NCI-H748 treated with DMSO at 0.1 percent for 48 hours (cell line): ENCODE data around the gene CHRNA7.

Experiments
- DNase-seq: peaks from one replicate; lab custom pipeline; 2025; lab: John Stamatoyannopoulos, UW

Gene CHRNA7

DNA sequence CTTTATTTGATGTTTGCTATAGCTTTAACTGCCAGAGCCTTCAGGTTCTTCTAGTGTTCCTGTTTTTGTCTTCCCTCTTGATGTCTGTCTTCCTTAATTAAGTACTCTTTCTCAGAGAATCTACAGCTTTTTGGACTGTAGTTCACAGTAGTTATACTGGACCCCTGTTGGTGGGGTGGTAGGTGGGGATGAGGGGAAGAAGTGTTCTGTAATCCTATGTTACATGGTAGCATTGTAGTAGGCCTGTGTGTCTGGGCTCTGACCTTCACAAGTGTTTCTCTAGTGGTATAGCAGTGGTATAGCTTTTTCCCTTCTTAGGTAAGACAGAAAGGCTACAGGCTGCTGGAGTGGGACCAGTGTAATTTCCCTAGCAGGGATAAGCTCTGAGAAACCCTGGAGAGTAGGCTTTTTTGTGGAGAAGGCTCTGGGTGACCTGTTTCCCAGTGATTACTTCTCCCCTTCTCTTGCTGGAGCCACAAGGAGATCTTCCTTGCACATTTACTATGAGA, 59.6 kb downstream of the CHRNA7 start:
- no peak for DNase-seq

DNA sequence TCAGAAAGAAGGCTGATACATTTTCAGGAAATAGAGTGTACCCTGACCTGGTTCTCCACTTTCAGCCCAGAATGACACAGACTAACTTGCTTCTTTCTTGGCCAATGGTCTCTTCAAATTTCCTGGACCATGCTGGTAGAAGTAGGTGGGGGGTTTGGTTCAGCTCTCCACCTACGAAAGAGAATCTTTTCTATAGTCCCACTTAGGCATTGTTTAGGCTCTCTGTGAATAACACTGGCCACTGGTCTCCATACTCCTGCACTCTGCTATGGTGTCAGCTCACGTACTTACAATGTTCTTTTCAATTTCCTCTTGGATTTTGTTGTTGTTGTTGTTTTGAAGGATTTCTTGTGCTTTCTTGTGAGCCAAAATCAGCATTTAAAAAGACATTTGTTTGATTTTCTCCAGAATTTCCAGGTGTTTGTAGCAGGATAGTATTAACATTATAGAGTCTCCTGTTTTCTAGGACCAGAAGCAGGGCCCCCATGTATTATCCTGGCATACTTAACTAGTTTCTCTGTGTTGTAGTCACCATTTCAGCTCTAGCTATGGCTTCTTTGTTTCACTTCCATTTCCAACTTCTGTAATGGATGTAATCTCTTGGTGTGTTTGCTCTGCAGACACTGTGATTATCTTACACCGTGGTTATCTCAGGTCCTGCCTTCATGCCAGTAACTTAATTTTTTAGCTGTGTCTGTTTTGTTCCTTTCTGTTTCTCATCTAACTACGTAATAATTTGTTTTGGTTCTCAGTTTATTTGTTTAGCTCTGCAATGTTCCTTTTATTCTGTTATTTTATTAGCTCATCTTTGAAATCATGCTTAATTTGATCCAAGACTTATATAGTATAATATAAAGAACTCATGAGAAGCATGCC, 61.4 kb downstream of the CHRNA7 start:
- DNase-seq = no peak

DNA sequence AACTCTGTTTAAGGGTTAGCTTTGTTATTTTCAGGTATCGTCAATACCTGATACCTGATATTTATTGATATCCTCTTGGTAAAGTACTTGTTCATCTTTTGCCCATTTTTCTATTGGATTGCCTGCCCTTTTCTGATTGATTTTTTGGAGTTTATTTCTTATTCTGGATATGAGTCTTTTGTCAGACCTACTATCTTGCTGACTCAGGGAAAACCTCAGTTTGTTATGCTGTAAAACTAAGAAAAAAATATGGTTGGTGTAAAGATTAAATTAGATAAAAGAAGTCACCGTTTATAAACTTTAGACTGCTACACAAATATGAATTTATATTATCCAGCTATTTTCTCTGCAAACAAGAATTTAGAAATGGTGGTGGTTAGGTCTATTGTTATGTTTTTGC, 65.9 kb downstream of the CHRNA7 start:
- DNase-seq = no peak

DNA sequence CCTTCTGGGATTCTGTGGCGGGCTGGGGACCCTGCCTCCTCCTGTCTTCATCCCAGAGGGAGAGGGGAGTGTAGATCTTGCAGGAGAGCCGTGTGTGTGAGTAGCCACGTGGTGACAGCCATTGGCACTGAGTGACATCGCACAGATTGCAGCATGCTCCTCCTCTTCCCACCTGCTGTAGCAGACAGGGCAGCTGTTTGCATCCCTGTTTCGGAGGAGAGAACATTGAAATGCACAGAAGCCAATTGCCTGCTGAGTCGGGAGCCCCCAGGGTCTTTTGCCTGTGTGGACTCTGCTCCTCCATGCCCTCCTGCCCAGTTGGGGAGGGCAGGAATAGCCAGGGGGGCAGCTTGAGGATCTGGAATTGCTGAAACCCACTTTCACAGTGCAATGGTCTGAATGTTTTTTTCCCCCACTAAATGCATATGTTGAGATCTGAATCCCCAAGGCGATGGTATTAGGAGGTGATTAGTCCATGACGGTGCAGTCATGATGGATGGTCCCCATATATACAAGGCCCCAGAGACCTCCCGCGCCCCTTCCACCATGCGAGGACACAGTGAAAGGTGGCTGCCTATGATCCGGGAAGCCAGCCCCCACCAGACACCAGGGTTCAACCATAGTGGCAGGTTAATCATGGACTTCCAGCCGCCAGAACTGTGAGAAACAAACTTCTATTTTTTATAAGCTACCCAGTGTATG, 66.8 kb downstream of the CHRNA7 start:
- DNase-seq = no peak

DNA sequence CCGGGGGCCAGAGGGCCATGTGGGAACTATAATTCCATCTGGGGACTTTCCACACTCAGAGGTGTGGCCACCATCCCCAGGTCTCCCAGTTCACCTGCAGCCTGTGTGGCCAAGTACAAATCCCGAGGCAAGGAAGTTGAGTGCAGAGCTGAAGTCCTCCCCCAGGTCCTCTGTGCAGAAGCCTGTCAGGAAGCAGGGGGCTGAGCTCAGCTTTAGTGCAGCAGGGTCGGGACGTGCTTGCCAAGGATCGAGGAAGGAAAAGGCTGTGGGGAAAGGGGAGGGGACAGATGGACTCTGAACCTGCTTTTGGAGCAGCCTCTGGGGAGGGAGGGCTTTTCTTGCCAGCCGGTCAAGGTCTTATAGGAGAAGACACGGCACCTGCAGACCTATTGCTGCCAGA, 67.7 kb downstream of the CHRNA7 start:
- no peak for DNase-seq

DNA sequence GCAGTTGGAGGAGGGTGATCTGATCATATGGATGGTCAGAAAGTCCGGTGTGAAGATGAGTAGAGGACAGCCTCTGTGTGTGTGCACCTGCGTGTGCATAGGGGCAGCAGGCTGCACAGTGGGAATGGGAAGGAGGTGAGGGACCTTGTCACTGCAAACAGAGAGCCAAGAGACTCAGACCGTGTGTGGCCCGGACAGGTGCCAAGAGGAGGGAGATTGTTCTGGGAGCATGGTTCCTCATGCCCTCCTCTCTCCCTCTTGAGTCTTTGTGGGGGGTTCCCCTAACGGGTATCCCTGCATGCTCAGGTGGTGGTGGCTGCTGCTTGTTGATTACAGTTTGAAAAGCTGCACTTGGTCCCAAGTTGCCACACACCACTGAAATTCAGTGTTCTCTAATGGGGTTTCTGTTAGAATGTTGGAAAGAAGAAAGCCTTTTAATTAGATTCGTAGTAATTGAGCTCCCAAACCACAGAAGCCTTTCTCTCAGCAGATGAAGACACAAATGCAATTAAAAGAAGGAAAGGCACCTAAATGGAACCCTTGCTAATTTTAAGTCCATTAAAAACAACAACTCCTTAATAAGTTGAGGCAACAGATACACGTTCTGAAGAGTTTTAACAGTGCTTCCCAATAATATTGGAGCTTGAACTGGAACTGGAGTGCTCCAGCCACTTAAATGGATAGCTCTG, 68.9 kb downstream of the CHRNA7 start:
- no peak for DNase-seq

DNA sequence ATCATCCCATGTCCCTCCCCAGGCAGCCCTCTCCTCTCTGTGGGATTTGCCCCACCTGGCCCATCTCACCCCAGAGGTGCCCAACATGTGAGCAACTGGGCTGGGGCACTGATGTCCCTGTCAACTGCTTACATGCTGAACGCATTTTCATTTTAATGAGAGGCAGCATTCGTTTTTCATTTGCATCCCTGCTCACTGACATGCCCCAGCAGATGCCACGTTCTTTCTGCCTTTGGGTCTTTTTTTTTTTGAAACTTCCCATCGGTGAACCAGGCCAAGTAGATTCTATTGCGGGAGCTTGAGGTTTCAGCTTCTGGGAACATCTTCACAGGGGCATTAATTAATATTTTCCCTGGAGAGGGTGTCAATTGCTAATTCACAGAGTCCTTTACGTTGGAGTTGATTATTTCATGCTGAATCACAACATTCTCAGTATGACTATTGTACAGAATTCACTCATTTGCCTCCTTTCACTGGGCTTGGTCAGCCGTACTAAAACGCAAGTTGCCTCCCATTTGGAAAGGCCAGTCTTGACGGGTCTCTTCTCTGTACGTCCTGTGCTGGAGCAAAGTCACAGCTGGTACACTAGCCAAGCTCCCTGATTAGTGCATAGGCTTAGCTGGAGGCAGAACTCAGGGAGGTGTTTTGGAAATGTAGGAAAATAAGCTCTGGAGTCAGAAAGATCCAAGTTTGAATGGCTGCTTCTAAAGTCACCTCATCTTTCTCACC, 69.8 kb downstream of the CHRNA7 start:
- DNase-seq = no peak

DNA sequence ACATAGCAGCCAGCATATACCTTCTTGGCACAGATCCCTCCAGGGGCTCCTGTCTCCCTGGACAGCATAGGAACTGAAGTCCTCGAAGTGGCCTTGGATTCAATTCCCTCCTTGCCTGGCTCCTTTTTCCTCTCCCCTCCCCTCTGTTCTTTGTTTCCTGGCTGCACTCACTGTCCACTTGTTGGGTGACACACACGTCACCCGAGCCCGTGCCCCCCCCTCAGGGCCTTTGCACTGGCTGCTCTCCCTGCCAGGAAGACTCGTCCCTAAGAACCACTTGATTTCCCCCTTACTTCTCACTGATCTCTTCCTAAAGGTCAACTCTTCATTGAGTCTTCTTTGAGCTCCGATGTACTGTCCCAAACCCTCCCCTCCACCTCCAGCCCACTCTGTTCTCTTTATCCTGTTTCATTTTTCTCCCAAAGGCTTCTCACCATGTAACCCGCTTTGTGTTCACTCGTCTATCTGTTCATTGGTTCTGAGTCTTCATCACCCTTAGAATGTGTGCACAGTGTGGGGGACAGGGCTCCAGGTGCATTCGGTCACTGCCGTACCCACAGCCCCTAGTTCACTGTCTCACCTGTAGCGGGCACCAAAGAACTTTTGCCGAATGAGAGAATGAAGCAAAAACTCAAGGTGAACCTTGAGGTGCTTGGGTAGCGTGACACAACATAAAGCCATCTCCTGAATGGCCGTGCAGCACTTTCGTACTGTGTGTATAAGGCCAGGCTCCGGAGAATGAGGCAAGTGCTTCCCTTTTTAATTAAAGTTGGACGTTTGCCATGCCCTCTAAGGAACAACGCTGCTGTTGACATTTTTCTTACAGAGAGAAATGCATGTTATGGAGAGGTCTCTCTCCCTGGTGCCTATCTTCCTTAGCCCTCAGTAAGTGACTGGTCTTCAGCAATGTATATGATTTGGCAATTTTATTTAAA, 74.0 kb downstream of the CHRNA7 start:
- DNase-seq = no peak

DNA sequence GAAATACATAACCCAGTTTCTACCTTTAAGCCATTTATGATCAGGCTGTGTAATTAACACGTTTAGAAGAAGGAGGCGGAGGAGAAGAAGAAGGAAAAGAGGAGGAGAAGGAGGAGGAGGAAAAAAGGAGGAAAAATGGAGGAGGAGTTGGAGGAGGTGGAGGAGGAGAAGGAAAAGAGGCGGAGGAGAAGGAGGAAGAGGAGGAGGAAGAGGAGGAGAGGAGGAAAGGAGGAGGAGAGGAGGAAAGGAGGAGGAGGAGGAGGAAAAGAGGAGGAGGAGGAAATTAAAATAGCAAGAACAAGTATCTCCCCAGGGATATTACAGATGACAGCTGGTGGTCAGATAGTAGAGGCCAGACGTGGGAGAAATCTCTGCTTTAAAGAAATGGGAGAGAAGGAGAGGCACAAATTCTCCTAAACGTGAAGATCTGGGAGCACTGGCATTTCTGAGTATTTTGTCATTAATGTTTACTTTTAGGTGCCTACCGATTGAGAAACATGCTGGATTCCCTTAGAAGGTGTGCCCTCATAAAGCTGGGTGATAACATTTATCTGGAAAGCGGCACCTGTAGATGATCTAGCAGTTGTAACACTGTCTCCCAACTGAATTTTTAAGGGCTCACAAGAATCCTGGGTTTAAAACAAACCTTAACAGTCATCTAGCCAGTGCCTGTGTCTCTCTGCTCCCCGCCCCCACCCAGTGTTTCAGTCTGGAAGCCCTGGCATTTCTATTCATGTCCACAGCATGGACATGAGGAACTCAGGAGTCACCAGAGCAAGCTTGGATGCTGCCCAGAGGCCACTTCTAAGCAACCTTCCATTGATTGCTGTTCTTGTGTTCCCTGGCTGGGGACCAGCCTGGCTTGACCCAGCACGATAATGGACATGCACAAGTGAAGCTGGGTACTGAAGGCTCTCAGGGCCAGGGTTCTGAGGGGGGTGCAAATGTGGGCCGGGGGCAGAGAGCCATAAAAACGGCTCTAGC, 75.2 kb downstream of the CHRNA7 start:
- no peak for DNase-seq

DNA sequence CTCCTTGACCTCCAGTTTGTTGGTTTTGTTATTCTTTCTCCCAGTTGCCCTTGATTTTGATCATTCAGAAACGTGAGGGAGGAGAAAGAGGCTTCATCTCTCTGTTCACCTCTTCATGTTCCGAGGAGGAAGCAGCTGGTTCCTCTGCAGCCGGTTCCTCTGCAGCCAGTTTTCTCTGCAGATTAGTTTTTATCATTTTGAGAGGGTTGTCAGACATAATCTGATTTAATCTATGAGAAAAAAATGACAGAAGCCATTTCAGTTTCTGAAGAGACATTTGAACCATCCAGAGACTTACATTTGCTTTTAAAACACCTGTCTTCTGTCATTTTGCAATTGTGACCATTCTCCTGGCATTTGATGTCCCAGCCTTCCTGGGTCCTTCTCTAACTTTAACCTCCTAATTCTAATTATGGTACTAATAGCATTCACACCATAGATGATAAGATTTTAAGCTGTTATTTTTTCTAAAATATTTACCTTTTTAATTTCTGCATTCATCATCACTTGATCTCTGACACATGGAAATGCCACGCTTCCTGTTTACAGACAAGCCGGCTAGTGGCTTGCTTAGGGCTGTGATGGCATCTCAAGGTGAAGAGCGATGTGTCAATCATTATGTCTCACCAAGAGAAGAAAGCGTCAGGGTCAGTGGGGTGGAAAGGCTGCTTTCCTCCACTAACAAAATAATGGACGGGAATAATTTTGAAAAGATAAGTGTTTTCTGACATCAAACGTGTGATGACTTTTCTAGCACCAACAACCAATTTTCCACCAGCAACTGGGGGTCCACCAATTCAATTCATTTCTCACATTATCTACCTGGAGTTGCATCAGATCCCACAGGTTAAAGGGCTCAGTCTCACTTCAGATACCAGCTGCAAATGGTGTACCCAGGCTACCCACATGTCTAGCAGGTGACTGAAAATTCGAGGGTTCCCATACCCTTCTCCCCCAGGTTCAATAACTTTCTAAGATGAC, 76.4 kb downstream of the CHRNA7 start:
- no peak for DNase-seq

DNA sequence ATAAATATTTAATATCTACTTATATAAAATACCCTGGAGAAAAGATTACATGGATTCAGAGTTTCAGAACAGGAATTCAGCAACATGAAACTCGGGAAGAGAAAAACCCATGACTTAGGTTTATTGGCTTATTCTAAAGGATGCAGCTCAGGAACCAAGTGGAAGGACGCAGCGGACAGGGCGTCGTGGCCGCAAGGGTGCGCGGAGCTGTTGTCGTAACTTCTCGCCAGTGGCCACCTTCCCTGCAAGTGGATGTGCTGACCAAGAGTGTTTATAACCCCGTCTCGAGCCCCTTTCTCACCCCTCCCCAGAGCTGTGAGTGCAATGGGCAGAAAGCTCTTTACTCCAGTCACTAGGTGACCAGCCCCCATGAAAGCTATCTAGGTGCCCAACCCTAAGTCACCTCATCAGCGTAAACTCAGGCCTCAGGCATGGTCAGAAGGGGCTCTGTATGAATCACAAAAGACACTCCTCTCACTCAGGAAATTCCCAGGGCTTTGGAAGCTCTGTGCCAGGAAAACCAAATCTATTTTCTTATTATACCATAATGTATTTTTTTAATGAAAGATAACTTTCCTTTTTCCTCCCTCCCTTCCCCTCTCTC, 77.3 kb downstream of the CHRNA7 start:
- DNase-seq = no peak

DNA sequence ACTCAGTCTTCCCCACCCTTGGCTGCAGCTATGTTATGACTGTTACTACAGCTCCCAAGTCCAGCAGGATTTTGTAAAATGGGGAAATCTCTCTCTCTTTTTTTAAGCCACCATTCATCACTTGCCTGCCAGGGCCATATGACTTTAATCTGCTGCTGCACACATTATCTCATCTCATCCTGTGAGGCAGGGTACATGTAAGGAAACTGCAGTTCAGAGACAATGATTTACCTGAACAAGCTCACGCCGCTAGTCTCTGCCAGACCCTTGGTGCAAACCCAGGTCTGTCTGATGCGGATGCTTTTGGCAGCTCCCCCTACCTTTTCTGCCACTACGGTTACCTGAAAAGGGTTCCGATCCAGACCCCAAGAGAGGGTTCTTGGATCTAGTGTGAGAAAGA, 78.3 kb downstream of the CHRNA7 start:
- no peak for DNase-seq

DNA sequence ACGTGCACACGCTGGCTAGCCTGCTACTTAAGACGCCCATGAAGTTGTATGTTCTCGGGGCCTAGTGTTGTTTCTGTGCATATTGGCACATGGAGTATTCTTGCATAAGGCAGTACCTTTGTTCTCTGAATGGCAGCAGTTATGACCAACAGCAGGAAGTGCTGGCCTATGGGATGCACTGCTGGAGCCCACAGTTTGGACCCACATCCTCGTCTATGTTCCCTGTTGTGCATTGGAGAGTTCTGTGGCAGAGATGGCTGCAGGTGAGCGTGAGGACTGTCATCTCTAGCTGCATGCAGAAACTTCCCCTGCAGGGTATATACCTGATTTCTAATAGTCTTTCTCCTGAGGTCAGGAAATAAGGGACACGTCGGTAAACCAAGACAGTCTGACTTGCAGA, 81.8 kb downstream of the CHRNA7 start:
- no peak for DNase-seq

DNA sequence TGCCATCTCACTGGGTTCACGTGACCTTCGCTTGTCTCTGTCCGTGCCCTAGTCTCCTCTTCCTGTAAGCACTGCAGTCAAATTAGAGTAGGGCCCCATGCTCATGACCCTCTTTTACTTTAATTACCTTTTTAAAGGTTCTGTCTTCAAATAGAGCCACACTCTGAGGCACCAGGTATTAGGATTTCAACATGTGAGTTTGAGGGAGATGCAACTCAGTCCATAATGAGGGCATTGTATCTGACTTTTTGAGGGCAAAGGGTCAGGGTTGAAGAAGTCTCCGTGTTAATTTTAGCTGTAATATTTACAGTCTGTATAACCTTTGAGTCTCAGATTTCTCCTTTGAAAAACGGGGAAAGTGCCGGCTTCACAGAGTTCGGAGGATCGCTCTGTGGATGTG, 82.9 kb downstream of the CHRNA7 start:
- no peak for DNase-seq

DNA sequence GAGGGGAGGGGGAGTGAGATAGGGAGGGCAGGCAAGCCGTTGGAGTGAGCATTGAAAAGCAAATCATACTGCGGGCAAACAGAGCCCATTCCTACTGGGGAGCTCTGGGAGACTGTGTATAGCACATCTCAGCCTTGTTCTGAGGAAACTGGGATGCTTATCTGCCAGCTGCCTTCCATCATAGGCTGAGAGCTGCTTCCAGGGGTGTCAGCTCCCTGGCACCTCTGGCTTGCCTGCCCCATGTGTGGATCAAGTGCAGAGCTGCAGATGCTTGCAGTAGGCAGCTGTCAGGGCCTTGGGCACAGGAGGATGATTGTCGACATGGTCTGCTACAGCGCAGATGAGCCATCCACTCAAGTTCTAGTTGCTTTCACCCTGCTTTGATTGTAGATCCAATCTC, 86.8 kb downstream of the CHRNA7 start:
- no peak for DNase-seq

DNA sequence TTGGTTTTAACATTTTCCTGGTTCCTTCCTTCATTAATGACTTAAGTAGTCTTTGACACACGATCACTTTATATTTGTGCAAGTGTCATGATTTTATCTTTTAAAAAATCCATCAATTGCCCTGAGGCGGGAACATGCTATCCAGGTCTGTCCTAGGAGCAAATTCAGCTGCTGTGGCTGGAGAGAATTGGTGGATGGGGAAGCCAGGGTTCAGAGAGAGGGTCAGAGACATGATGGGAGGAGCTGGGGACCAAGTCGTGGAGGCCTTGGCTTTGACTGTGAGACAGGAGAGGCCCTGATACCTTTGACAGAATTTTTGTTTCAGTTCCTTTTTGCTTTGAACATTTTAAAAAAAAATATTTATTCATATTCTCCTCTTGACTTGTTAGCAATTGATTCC, 89.0 kb downstream of the CHRNA7 start:
- DNase-seq = no peak

DNA sequence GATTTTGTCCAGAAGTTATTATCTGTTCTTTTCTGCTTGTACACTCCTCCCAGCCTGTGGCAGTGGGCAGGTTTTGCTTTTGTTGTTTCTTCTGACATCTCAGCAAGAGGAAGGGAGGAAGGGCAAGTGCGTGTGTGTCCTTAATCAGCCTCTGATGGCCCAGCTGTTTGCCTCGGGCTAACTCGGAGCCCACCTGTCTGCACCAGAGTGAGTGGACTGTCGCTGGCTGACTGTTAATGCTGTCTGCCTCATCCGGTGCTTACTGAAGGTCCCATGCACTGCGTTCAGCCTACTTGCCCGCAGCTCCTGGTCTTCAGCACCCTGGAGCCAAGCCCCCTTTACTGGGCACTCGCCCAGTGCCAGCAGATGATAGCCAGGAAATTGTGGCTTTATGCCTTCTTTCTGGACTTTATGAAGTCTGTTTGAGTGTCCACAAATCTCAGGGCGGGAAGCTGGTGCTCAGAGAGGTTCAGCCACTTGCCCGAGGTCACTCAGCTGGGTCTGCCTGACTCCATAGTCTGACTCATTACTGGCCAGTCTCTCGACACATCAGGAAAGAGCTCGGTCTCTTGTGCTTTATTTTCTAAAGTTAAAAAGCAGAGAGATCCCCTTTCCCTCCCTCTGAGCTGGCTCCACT, 89.5 kb downstream of the CHRNA7 start:
- DNase-seq = no peak
